ENCODE data around the gene RNASE7. TPM values are rescaled to one million over a fixed set of nuclear protein-coding genes. Genes with fewer than 3 reads are reported as not detected.

The RNASE7 gene
- polyA plus RNA-seq, 1 of the 3 experiments (the other 2 are of a cell fraction): not detected

GRCh38 chr14:21081521-21082142 is 39.5 kb downstream of the RNASE7 start:
- no peak overlapping the region for H3K9ac ChIP-seq
- H2AFZ ChIP-seq (ENCODE audit: low read depth): no peak overlapping the region
- no peaks in the 10 kb centered on the region for H4K20me1 ChIP-seq (ENCODE audit: insufficient read depth)
- no peaks in the 10 kb centered on the region for H3K9me2 ChIP-seq
- no peak overlapping the region for H3K4me3 ChIP-seq (ENCODE audit: low read depth in 2 of 2, low read length in 1 of 2)
- POLR2A ChIA-PET: interaction anchor here (0.9 to 1.6 kb wide), 2 partner anchors 8 to 10 kb away, joined by 3 to 4 read pairs; no protein-coding TSS in a partner anchor
- H3K4me2 ChIP-seq: no peak overlapping the region
- 80% methylated on average over 2 of the region's 30 CpGs for WGBS (ENCODE audit: low lambda C conversion rate)
- no peaks in the 10 kb centered on the region for H3K27me3 ChIP-seq (ENCODE audit: insufficient read depth)
- peaks cover 0 to 11% of the 10 kb centered on the region in 2 experiments; a peak in 3 of 4 replicates for H3K4me1 ChIP-seq (ENCODE audit: control insufficient read depth in 1 of 2, insufficient read depth in 2 of 2, low read depth in 1 of 2, low read length in 1 of 2)
- no peak overlapping the region for H3K27ac ChIP-seq (ENCODE audit: low read depth in 2 of 2, low read length in 1 of 2)
- DNase-seq: peak; percentile 25
- no peaks in the 10 kb centered on the region for H3K9me3 ChIP-seq
- TF ChIP-seq CHD2 (IDR thresholded peaks at IDR 0.05; ENCODE audit: low read length, partially characterized antibody) (no peak), FOXM1 (IDR thresholded peaks at IDR 0.05; ENCODE audit: low read depth) (no peak), ZBTB33 (IDR thresholded peaks at IDR 0.05; ENCODE audit: borderline replicate concordance, low read depth) (no peak), TEAD4 (IDR thresholded peaks at IDR 0.05; ENCODE audit: borderline replicate concordance, insufficient read depth) (no peak), MEF2A (IDR thresholded peaks at IDR 0.05; ENCODE audit: borderline replicate concordance, low read depth) (no peak), NRF1 (IDR thresholded peaks at IDR 0.05; ENCODE audit: low read depth, low read length) (no peak), SIN3A (IDR thresholded peaks at IDR 0.05; ENCODE audit: borderline replicate concordance, low read depth, low read length) (no peak), POLR2AphosphoS5 (IDR thresholded peaks at IDR 0.05; ENCODE audit: low read depth, low read length) (no peak), TAF1 (IDR thresholded peaks at IDR 0.05; ENCODE audit: borderline replicate concordance, low read depth, low read length) (no peak), EZH2phosphoT487 (IDR thresholded peaks at IDR 0.05; ENCODE audit: borderline replicate concordance, low read depth) (no peak), RXRA (IDR thresholded peaks at IDR 0.05; ENCODE audit: borderline replicate concordance, low read depth) (no peak), SMC3 (IDR thresholded peaks at IDR 0.05; ENCODE audit: low read depth, low read length) (no peak), EP300 (IDR thresholded peaks at IDR 0.05; ENCODE audit: borderline replicate concordance in 1 of 2, low read depth in 1 of 2, low read length in 1 of 2) (no peak), MXI1 (IDR thresholded peaks at IDR 0.05; ENCODE audit: low read depth, low read length) (no peak), RCOR1 (IDR thresholded peaks at IDR 0.05; ENCODE audit: low read length) (no peak), RFX5 (IDR thresholded peaks at IDR 0.05; ENCODE audit: low read length) (no peak), ELF1 (IDR thresholded peaks at IDR 0.05) (no peak)
- H3F3A ChIP-seq (replicated peaks; ENCODE audit: insufficient read depth): peaks cover 19% of the 10 kb centered on the region
- CTCF ChIA-PET: interaction anchor here (0.8 to 8.6 kb wide), 5 partner anchors 10 to 67 kb away, joined by 3 to 68 read pairs (median 6); partner anchors contain the start of gene ZNF219
- H3K79me2 ChIP-seq (ENCODE audit: insufficient read depth): peaks cover 5% of the 10 kb centered on the region; the same call in 1 of the 2 replicates
- H3K36me3 ChIP-seq (replicated peaks in 1 of 2; ENCODE audit: control insufficient read depth in 1 of 2, insufficient read depth in 2 of 2, low read length in 1 of 2): peaks cover 77 to 91% of the 10 kb centered on the region in 2 experiments
